H1 (cell line): Measurements from ENCODE around the gene NFIX. TPM values are rescaled to one million over a fixed set of nuclear protein-coding genes. Genes with fewer than 3 reads are reported as not detected.

Experiments used
- CTCF ChIA-PET: fragments of 300-600 bp; sonication (Branson Sonifier 250); formaldehyde crosslinking; loops from one replicate; lab custom pipeline; 2021; ENCODE audit not compliant: partially characterized antibody; lab: Charles Lee
- POLR2A ChIA-PET: fragments of 300-600 bp; sonication (Branson Sonifier 250); formaldehyde crosslinking; loops from one replicate; lab custom pipeline; 2021; ENCODE audit warnings: inconsistent platforms; ENCODE audit not compliant: partially characterized antibody; lab: Charles Lee
- DNase-seq, 2 experiments: peaks; one replicate each; pipeline versions ENCODE4 v3.0.0 to v3.0.0-alpha.2; 2010 to 2022; ENCODE audit warnings: low spot score in 2 of 2, low read depth in 1 of 2, mixed read lengths in 1 of 2
- FAIRE-seq: peaks from 2 replicates; lab custom pipeline; 2011; peaks lifted over from hg19 to GRCh38; lab: Jason Lieb, UNC
- H2AFZ ChIP-seq: 2 replicates; pipeline ENCODE4 v1.8.1; 2012; ENCODE audit warnings: low read length, inconsistent platforms
- H2AK5ac ChIP-seq: 2 replicates; pipeline ENCODE4 v1.6.1; 2013; ENCODE audit warnings: low read depth, low read length
- H2BK120ac ChIP-seq: replicated peaks from 2 replicates; pipeline ENCODE3; 2013; ENCODE audit warnings: low read depth, low read length, inconsistent platforms
- H2BK12ac ChIP-seq: 2 replicates; pipeline ENCODE4 v1.6.1; 2013; ENCODE audit warnings: low read depth, low read length
- H2BK15ac ChIP-seq: 2 replicates; pipeline ENCODE4 v1.6.1; 2013; ENCODE audit warnings: low read length
- H2BK20ac ChIP-seq: 2 replicates; pipeline ENCODE4 v1.6.1; 2013; ENCODE audit warnings: low read length
- H2BK5ac ChIP-seq: 2 replicates; pipeline ENCODE4 v1.6.1; 2013; ENCODE audit warnings: low read depth, low read length
- H3K14ac ChIP-seq: 2 replicates; pipeline ENCODE4 v1.6.1; 2013; ENCODE audit warnings: inconsistent platforms; ENCODE audit not compliant: insufficient read length
- H3K18ac ChIP-seq: 2 replicates; pipeline ENCODE4 v1.6.1; 2013; ENCODE audit warnings: low read length; ENCODE audit errors: extremely low read depth
- H3K23ac ChIP-seq: 2 replicates; pipeline ENCODE4 v1.6.1; 2013; ENCODE audit warnings: inconsistent platforms; ENCODE audit not compliant: insufficient read length
- H3K23me2 ChIP-seq: 2 replicates; pipeline ENCODE4 v1.6.1; 2013; ENCODE audit warnings: low read depth, low read length
- H3K27ac ChIP-seq: 2 replicates; pipeline ENCODE4 v1.6.1; 2011; ENCODE audit warnings: low read depth, low read length, inconsistent platforms
- H3K27me3 ChIP-seq, 4 experiments: replicated peaks in 1 of 4; 1 replicate in 1 of 4; 2 replicates in 3 of 4; pipeline versions ENCODE4 v1.6.1 to v1.8.1; 2011 to 2013; ENCODE audit warnings: low read length in 3 of 4, mild to moderate bottlenecking in 3 of 4, inconsistent platforms in 2 of 4, mixed read lengths in 2 of 4, moderate library complexity in 1 of 4; ENCODE audit not compliant: control insufficient read depth in 3 of 4, insufficient read depth in 3 of 4; ENCODE audit errors: extremely low read depth in 1 of 4
- H3K36me3 ChIP-seq, 4 experiments: 2 replicates each; pipeline versions ENCODE4 v1.6.1 to v1.8.1; 2011 to 2013; ENCODE audit warnings: mild to moderate bottlenecking in 4 of 4, low read length in 3 of 4, moderate library complexity in 2 of 4, control low read depth in 1 of 4, inconsistent platforms in 1 of 4; ENCODE audit not compliant: insufficient read depth in 4 of 4, control insufficient read depth in 2 of 4
- H3K4ac ChIP-seq: replicated peaks from 2 replicates; pipeline ENCODE3; 2013; ENCODE audit warnings: low read length, low read depth, mixed read lengths, inconsistent platforms; ENCODE audit not compliant: insufficient read length
- H3K4me1 ChIP-seq, 4 experiments: replicated peaks in 1 of 4; 1 replicate in 1 of 4; 2 replicates in 3 of 4; pipeline versions ENCODE4 v1.6.1 to v1.8.1; 2011 to 2013; ENCODE audit warnings: low read length in 3 of 4, inconsistent platforms in 2 of 4, mixed read lengths in 1 of 4; ENCODE audit not compliant: insufficient read depth in 4 of 4, control insufficient read depth in 3 of 4
- H3K4me2 ChIP-seq, 2 experiments: 2 replicates each; pipeline versions ENCODE4 v1.6.1 to v1.8.1; 2011 to 2013; ENCODE audit warnings: low read depth in 2 of 2, low read length in 2 of 2, control low read depth in 1 of 2, inconsistent platforms in 1 of 2, mild to moderate bottlenecking in 1 of 2; ENCODE audit not compliant: insufficient read depth in 1 of 2
- H3K4me3 ChIP-seq, 4 experiments: fragments of 200-600, 300-600 bp in 1 of 4; sonication (generic), shearing (Covaris generic), sonication (Bioruptor Twin) in 1 of 4; 2 replicates each; pipeline versions ENCODE4 v1.5.1 to v1.8.1; 2011 to 2016; ENCODE audit warnings: low read length in 4 of 4, low read depth in 3 of 4, control low read depth in 2 of 4, inconsistent platforms in 2 of 4, mild to moderate bottlenecking in 2 of 4, mixed read lengths in 1 of 4, moderate library complexity in 1 of 4; ENCODE audit not compliant: insufficient read depth in 2 of 4; ENCODE audit errors: extremely low read depth in 1 of 4
- H3K56ac ChIP-seq: replicated peaks from 2 replicates; pipeline ENCODE3; 2013; ENCODE audit warnings: low read depth, mild to moderate bottlenecking, mixed read lengths, low read length, inconsistent platforms; ENCODE audit not compliant: insufficient read length
- H3K79me1 ChIP-seq: 2 replicates; pipeline ENCODE4 v1.6.1; 2013; ENCODE audit warnings: low read depth, low read length, control low read depth
- H3K79me2 ChIP-seq, 2 experiments: 2 replicates each; pipeline versions ENCODE4 v1.6.1 to v1.8.1; 2012 to 2013; ENCODE audit warnings: low read length in 2 of 2, mild to moderate bottlenecking in 2 of 2, inconsistent platforms in 1 of 2; ENCODE audit not compliant: insufficient read depth in 2 of 2, control insufficient read depth in 1 of 2
- H3K9ac ChIP-seq, 4 experiments: replicated peaks in 1 of 4; 1 replicate in 1 of 4; 2 replicates in 3 of 4; pipeline versions ENCODE4 v1.6.1 to v1.8.1; 2011 to 2013; ENCODE audit warnings: low read depth in 3 of 4, low read length in 3 of 4, control low read depth in 2 of 4, mild to moderate bottlenecking in 2 of 4, moderate library complexity in 2 of 4, inconsistent platforms in 1 of 4; ENCODE audit errors: extremely low read depth in 1 of 4
- H3K9me3 ChIP-seq, 2 experiments: 2 replicates each; pipeline versions ENCODE4 v1.6.1 to v1.8.1; 2012 to 2013; ENCODE audit warnings: mild to moderate bottlenecking in 2 of 2, moderate library complexity in 2 of 2, control low read depth in 1 of 2, inconsistent platforms in 1 of 2, low read depth in 1 of 2, low read length in 1 of 2, mixed read lengths in 1 of 2; ENCODE audit not compliant: insufficient read depth in 2 of 2
- H4K20me1 ChIP-seq, 2 experiments: replicated peaks in 1 of 2; 2 replicates each; pipeline versions ENCODE3 to v1.8.1; 2011 to 2013; ENCODE audit warnings: inconsistent platforms in 2 of 2, low read length in 2 of 2, mild to moderate bottlenecking in 1 of 2; ENCODE audit not compliant: insufficient read depth in 2 of 2, control insufficient read depth in 1 of 2
- H4K5ac ChIP-seq: 2 replicates; pipeline ENCODE4 v1.6.1; 2013; ENCODE audit warnings: low read length, low read depth, mixed read lengths, inconsistent platforms; ENCODE audit not compliant: insufficient read length
- H4K8ac ChIP-seq: 2 replicates; pipeline ENCODE4 v1.8.0; 2013; ENCODE audit warnings: mild to moderate bottlenecking, moderate library complexity, low read length, inconsistent platforms; ENCODE audit not compliant: insufficient read depth; ENCODE audit errors: extremely low read depth
- H4K91ac ChIP-seq: replicated peaks from 2 replicates; pipeline ENCODE3; 2013; ENCODE audit warnings: low read length, mixed read lengths, inconsistent platforms; ENCODE audit not compliant: insufficient read length
- HDAC6 ChIP-seq: IDR thresholded peaks from one replicate; pipeline ENCODE4 v1.7.1; 2012; ENCODE audit warnings: low read depth, mild to moderate bottlenecking, inconsistent platforms, low read length, moderate library complexity
- RAD21 ChIP-seq, 2 experiments: IDR thresholded peaks in 1 of 2; conservative IDR thresholded peaks in 1 of 2; 2 replicates each; pipeline ENCODE4 v1.6.1; 2011; ENCODE audit warnings: low read depth in 2 of 2, low read length in 2 of 2, improper control_type of control experiment in 1 of 2, inconsistent platforms in 1 of 2, mild to moderate bottlenecking in 1 of 2, moderate library complexity in 1 of 2
- WGBS, 2 experiments: shearing (Covaris generic) in 1 of 2; methylation state at CpG; one replicate each; pipeline versions ENCODE4 v1.1.6 to v1.1.7; 2013 to 2015; ENCODE audit warnings: low lambda C conversion rate in 2 of 2, mixed read lengths in 2 of 2, inconsistent platforms in 1 of 2, low coverage in 1 of 2, missing lambda C conversion rate in 1 of 2; ENCODE audit not compliant: insufficient replicate concordance in 2 of 2, insufficient coverage in 1 of 2, insufficient read length in 1 of 2; ENCODE audit errors: extremely low coverage in 1 of 2, missing lambda C conversion rate in 1 of 2; 5-methylcytosine and 5-hydroxymethylcytosine counted together
- polyA plus RNA-seq, 7 experiments: library from polyadenylated mRNA; depleted of rRNA in 3 of 7; stranded (reverse) in 5 of 7; unstranded in 2 of 7; fragments of >200 nt in 5 of 7; fragments of 200-250 nt in 2 of 7; gene quantifications; 1 replicate in 5 of 7; 2 replicates in 1 of 7; 4 replicates in 1 of 7; pipeline versions ENCODE4 v1.2.1 to v1.2.3, GENCODE V29; 2011 to 2013; ENCODE audit warnings: missing spikeins in 2 of 7, mixed read lengths in 2 of 7
- total RNA-seq: library from RNA; stranded (reverse); fragmentation: NEBNext Ultra II Directional; extraction: Animal tissue kit (Norgen Biotek cat#: 25700); gene quantifications from 2 replicates; pipeline ENCODE4 v1.2.1, GENCODE V29; 2021
- TF ChIP-seq, protein P1 (sequence below), 3 experiments: IDR thresholded peaks; 1 replicate in 2 of 3; 2 replicates in 1 of 3; pipeline versions ENCODE4 v1.5.1 to v1.6.1; 2011; ENCODE audit warnings: low read length in 3 of 3, mild to moderate bottlenecking in 3 of 3, inconsistent platforms in 2 of 3, low read depth in 1 of 3, moderate library complexity in 1 of 3; ENCODE audit not compliant: insufficient read depth in 1 of 3; ENCODE audit errors: control extremely low read depth in 1 of 3
- TF ChIP-seq, protein P2 (sequence below): IDR thresholded peaks from 2 replicates; pipeline ENCODE4 v1.6.1; 2012; ENCODE audit warnings: inconsistent platforms

The NFIX gene
- total and polyA plus RNA-seq, 2 of the 8 experiments (the other 6 are each of a cell fraction or from before 2014, with no cell fraction given) = 0.03 to 0.20 TPM

DNA sequence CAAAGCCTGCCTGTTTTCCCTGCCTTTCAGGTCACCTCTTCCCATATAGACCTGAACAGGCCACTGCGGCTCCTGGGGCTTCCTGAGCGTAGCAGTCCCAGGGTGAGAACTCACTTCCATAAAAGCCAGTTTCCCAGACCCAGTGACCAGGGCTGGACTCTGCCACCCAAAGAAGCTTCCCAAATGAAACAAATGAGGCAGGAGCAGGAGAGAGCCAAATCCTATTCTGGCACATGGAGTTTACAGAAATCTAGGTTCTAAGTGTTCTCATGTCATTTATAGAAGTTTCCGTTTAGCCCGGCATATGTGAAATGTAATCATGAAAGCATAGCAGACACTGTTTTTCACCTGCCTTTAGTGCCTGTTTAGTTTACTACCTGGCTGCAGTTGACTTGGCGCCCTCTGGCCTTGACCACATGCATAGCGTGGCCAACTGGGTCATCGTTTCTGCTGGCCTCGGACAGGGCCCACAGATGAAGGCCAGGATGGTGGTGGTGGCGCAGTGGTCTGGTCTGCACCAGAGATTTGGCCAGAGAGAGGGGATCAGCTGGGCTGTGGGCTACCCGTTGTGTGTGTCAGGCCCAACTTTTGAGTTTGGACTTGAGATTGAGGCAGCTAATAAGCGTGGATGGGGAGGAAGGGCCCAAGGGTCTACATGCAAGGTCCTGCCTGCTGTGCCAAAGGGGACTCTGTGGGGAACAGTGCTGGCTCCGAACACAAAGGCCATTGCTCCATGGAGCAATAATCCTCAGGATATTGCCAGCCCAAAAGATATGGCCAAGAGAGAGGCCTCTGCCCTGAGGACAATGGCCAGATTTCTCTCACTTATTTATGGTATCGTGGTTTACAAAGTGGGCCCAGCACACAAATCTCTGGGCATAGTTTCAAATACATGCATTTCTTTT lies 43.3 kb downstream of the NFIX start:
- H3K9ac ChIP-seq = no peak overlapping the region
- no peaks in the 10 kb centered on the region for H3K79me2 ChIP-seq
- H3K27me3 ChIP-seq = peaks cover 0 to 40% (median 22%) of the 10 kb centered on the region in 4 experiments; a peak in 5 of 7 replicates
- no peaks in the 10 kb centered on the region for H3K23me2 ChIP-seq
- H4K91ac ChIP-seq = no peak overlapping the region
- no peak overlapping the region for H3K4me2 ChIP-seq
- no peak overlapping the region for H3K23ac ChIP-seq
- H3K9me3 ChIP-seq = no peaks in the 10 kb centered on the region
- TF ChIP-seq RAD21 (IDR thresholded peaks at IDR 0.05 in 1 of 2, conservative IDR thresholded peaks at IDR 0.05 in 1 of 2; ENCODE audit: low read depth in 2 of 2, low read length in 2 of 2) (peak in 1 of 2 experiments; percentile 24; a peak in 2 of 4 replicates), HDAC6 (no peak)
- TF ChIP-seq, protein P1, sequence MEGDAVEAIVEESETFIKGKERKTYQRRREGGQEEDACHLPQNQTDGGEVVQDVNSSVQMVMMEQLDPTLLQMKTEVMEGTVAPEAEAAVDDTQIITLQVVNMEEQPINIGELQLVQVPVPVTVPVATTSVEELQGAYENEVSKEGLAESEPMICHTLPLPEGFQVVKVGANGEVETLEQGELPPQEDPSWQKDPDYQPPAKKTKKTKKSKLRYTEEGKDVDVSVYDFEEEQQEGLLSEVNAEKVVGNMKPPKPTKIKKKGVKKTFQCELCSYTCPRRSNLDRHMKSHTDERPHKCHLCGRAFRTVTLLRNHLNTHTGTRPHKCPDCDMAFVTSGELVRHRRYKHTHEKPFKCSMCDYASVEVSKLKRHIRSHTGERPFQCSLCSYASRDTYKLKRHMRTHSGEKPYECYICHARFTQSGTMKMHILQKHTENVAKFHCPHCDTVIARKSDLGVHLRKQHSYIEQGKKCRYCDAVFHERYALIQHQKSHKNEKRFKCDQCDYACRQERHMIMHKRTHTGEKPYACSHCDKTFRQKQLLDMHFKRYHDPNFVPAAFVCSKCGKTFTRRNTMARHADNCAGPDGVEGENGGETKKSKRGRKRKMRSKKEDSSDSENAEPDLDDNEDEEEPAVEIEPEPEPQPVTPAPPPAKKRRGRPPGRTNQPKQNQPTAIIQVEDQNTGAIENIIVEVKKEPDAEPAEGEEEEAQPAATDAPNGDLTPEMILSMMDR (IDR thresholded peaks at IDR 0.05; ENCODE audit: control extremely low read depth in 1 of 3, insufficient read depth in 1 of 3, low read depth in 1 of 3, low read length in 3 of 3) = peak; percentile 29 to 56 (median 46)
- TF ChIP-seq, protein P2, sequence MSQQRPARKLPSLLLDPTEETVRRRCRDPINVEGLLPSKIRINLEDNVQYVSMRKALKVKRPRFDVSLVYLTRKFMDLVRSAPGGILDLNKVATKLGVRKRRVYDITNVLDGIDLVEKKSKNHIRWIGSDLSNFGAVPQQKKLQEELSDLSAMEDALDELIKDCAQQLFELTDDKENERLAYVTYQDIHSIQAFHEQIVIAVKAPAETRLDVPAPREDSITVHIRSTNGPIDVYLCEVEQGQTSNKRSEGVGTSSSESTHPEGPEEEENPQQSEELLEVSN = no peak
- no peak overlapping the region for H2AFZ ChIP-seq
- no peak overlapping the region for H3K14ac ChIP-seq
- H3K4ac ChIP-seq = no peak overlapping the region
- H2BK5ac ChIP-seq = no peak overlapping the region
- no peak overlapping the region for H2AK5ac ChIP-seq
- H3K56ac ChIP-seq = no peak overlapping the region
- H4K5ac ChIP-seq = no peak overlapping the region
- no peak overlapping the region for H2BK12ac ChIP-seq
- H2BK120ac ChIP-seq = no peak overlapping the region
- H3K27ac ChIP-seq = no peak overlapping the region
- H3K4me3 ChIP-seq = no peak overlapping the region
- FAIRE-seq (no peak), DNase-seq (no peak)
- H4K20me1 ChIP-seq = peaks cover 0 to 5% of the 10 kb centered on the region in 2 experiments
- H3K4me1 ChIP-seq = no peaks in the 10 kb centered on the region
- WGBS, 2 experiments = 87% methylated on average over 13 of the region's 13 CpGs; no CpG with 5 or more reads in 1 of the 2 experiments
- no peak overlapping the region for H2BK15ac ChIP-seq
- ChIA-PET CTCF (interaction anchor here (0.8 to 39.8 kb wide), 10 partner anchors 9 to 73 kb away, joined by 3 to 1145 read pairs (median 4); no protein-coding TSS in a partner anchor), POLR2A (no interaction called here)
- H3K36me3 ChIP-seq = no peaks in the 10 kb centered on the region
- no peak overlapping the region for H3K18ac ChIP-seq
- no peaks in the 10 kb centered on the region for H3K79me1 ChIP-seq
- H2BK20ac ChIP-seq = no peak overlapping the region
- H4K8ac ChIP-seq = no peak overlapping the region
